GM23338 (cell line): ENCODE data around the gene RBP3. TPM values are rescaled to one million over a fixed set of nuclear protein-coding genes. Genes with fewer than 3 reads are reported as not detected.

Experiments used
- ATAC-seq: fragments of 200-7000 bp; cut with Tn5 transposase; 3 replicates; pipeline ENCODE4 v1.9.1; 2020
- DNase-seq: peaks from one replicate; pipeline ENCODE4 v3.0.0-alpha.2; 2015; ENCODE audit warnings: low spot score
- H2AFZ ChIP-seq: fragments of 200-600 bp; sonication (generic); 2 replicates; pipeline ENCODE4 v1.8.0; 2016; ENCODE audit warnings: antibody characterized with exemption, mild to moderate bottlenecking, moderate library complexity
- H3F3A ChIP-seq: fragments of 200-600 bp; sonication (generic); replicated peaks from 2 replicates; pipeline ENCODE4 v1.8.0; 2017; ENCODE audit warnings: antibody characterized with exemption, mixed run types, low read depth
- H3K27ac ChIP-seq: fragments of 200-600 bp; sonication (generic); 2 replicates; pipeline ENCODE4 v1.6.1; 2016; ENCODE audit warnings: low read depth
- H3K27me3 ChIP-seq: fragments of 200-600 bp; sonication (generic); 2 replicates; pipeline ENCODE4 v1.8.0; 2016; ENCODE audit warnings: mild to moderate bottlenecking, mixed run types, moderate library complexity; ENCODE audit not compliant: insufficient read depth
- H3K36me3 ChIP-seq: fragments of 200-600 bp; sonication (generic); 2 replicates; pipeline ENCODE4 v1.8.0; 2016; ENCODE audit warnings: mild to moderate bottlenecking; ENCODE audit not compliant: insufficient read depth
- H3K4me1 ChIP-seq: fragments of 200-600 bp; sonication (generic); 2 replicates; pipeline ENCODE4 v1.8.0; 2016; ENCODE audit warnings: mild to moderate bottlenecking, moderate library complexity; ENCODE audit not compliant: insufficient read depth
- H3K4me2 ChIP-seq: fragments of 200-600 bp; sonication (generic); 2 replicates; pipeline ENCODE4 v1.7.1; 2017; ENCODE audit warnings: mixed run types
- H3K4me3 ChIP-seq: fragments of 200-600 bp; sonication (generic); 2 replicates; pipeline ENCODE4 v1.6.1; 2016; ENCODE audit warnings: mixed run types
- H3K79me2 ChIP-seq: fragments of 200-600 bp; sonication (generic); replicated peaks from 2 replicates; pipeline ENCODE4 v1.8.0; 2017; ENCODE audit warnings: mild to moderate bottlenecking; ENCODE audit not compliant: insufficient read depth
- H3K9me2 ChIP-seq: fragments of 200-600 bp; sonication (generic); 2 replicates; pipeline ENCODE4 v1.8.0; 2017; ENCODE audit not compliant: insufficient read depth
- H4K20me1 ChIP-seq: fragments of 200-600 bp; sonication (generic); replicated peaks from 2 replicates; pipeline ENCODE4 v1.8.0; 2017; ENCODE audit warnings: mild to moderate bottlenecking; ENCODE audit not compliant: insufficient read depth
- H3K27ac Mint-ChIP-seq: 2 replicates; pipeline ENCODE4 v1.8.0; 2020; ENCODE audit warnings: inconsistent platforms, mild to moderate bottlenecking, moderate library complexity, mixed read lengths
- H3K27me3 Mint-ChIP-seq: 3 replicates; pipeline ENCODE4 v1.8.0; 2022; ENCODE audit warnings: low read depth, mild to moderate bottlenecking, moderate library complexity, mixed read lengths, inconsistent platforms; ENCODE audit not compliant: insufficient read depth, poor library complexity
- H3K36me3 Mint-ChIP-seq: 3 replicates; pipeline ENCODE4 v1.8.0; 2021; ENCODE audit warnings: low read depth, mild to moderate bottlenecking, inconsistent platforms, moderate library complexity, mixed read lengths
- H3K4me1 Mint-ChIP-seq: 3 replicates; pipeline ENCODE4 v1.8.0; 2020; ENCODE audit warnings: mild to moderate bottlenecking, inconsistent platforms, mixed read lengths
- H3K4me3 Mint-ChIP-seq: 3 replicates; pipeline ENCODE4 v1.8.0; 2021; ENCODE audit warnings: moderate library complexity, mild to moderate bottlenecking, inconsistent platforms, mixed read lengths
- H3K9me3 Mint-ChIP-seq: 3 replicates; pipeline ENCODE4 v1.8.0; 2020; ENCODE audit warnings: moderate library complexity, mild to moderate bottlenecking, inconsistent platforms, mixed read lengths
- CREB1 ChIP-seq: fragments of 250-450 bp; sonication (Bioruptor Pico); IDR thresholded peaks from 2 replicates; pipeline ENCODE4 v1.5.0; 2020; ENCODE audit warnings: low read depth, mild to moderate bottlenecking, moderate library complexity
- EZH2 ChIP-seq: fragments of 200-600 bp; sonication (generic); IDR thresholded peaks from one replicate; pipeline ENCODE4 v1.8.0; 2017; ENCODE audit warnings: antibody characterized with exemption, mild to moderate bottlenecking, low read depth; ENCODE audit not compliant: unreplicated experiment
- EZH2phosphoT487 ChIP-seq: fragments of 200-600 bp; sonication (generic); IDR thresholded peaks from one replicate; pipeline ENCODE4 v1.8.1; 2018; ENCODE audit warnings: antibody characterized with exemption; ENCODE audit not compliant: unreplicated experiment
- NANOG ChIP-seq: IDR thresholded peaks from 2 replicates; pipeline ENCODE4 v1.6.1; 2016; ENCODE audit warnings: antibody characterized with exemption, borderline replicate concordance
- ZNF114 ChIP-seq: fragments of 250-450 bp; sonication (Bioruptor Pico); IDR thresholded peaks from 2 replicates; pipeline ENCODE4 v1.5.0; 2020; ENCODE audit warnings: mild to moderate bottlenecking, moderate library complexity
- ZNF331 ChIP-seq: fragments of 250-450 bp; sonication (Bioruptor Pico); IDR thresholded peaks from 2 replicates; pipeline ENCODE4 v1.5.0; 2020; ENCODE audit warnings: low read depth, mild to moderate bottlenecking, moderate library complexity
- polyA plus RNA-seq: library from polyadenylated mRNA; unstranded; fragments of >200 nt; fragmentation: Nextera tagmentation; extraction: Ambion mirVana; gene quantifications from 2 replicates; pipeline ENCODE4 v1.2.1, GENCODE V29; 2016
- total RNA-seq: library from RNA; depleted of rRNA; stranded (reverse); fragments of >200 nt; shearing (Covaris generic); gene quantifications from 2 replicates; pipeline ENCODE4 v1.2.3, GENCODE V29; 2014
- TF ChIP-seq, protein P1 (sequence below): IDR thresholded peaks from one replicate; pipeline ENCODE4 v1.6.1; 2018; ENCODE audit warnings: antibody characterized with exemption; ENCODE audit not compliant: unreplicated experiment
- TF ChIP-seq, protein P2 (sequence below): IDR thresholded peaks from 2 replicates; pipeline ENCODE4 v1.6.1; 2016; ENCODE audit warnings: antibody characterized with exemption
- TF ChIP-seq, protein P3 (sequence below), 2 experiments: fragments of 200-600 bp in 1 of 2; sonication (generic) in 1 of 2; conservative IDR thresholded peaks; 2 replicates each; pipeline versions ENCODE4 v1.5.1 to v1.6.1; 2016 to 2017; ENCODE audit warnings: antibody characterized with exemption in 2 of 2, low read depth in 2 of 2, mild to moderate bottlenecking in 2 of 2, moderate library complexity in 1 of 2
- TF ChIP-seq, protein P4 (sequence below): fragments of 250-450 bp; sonication (Bioruptor Pico); IDR thresholded peaks from 2 replicates; pipeline ENCODE4 v1.5.0; 2020; ENCODE audit warnings: mild to moderate bottlenecking, moderate library complexity

The RBP3 gene
- total and polyA plus RNA-seq, 2 experiments from 2014 or later = not detected

DNA sequence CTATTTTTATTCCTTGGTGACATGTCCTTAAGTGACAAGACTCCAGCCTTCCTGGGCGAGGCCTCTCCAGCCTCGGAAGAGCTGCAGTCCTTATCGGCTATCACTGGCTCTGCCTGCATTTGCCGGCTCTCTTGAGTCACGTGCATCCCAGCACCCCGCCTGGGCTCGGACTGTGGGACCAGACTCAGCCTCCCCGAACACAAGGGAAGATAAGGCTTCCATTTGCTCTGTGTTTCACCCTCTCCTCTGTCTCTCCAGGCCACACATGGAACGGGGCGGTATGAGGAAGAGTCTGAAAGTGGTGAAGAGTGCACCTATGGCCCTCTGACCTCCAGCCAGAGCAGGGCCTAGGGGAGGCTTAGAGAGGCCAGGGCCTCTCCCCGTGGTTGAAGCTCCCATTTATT, 21.2 kb upstream of the RBP3 start:
- DNase-seq (no peak), ATAC-seq (no peak)
- no peak for TF ChIP-seq EZH2phosphoT487
- no peak for TF ChIP-seq EZH2
- no peak for TF ChIP-seq NANOG
- TF ChIP-seq, protein P1, sequence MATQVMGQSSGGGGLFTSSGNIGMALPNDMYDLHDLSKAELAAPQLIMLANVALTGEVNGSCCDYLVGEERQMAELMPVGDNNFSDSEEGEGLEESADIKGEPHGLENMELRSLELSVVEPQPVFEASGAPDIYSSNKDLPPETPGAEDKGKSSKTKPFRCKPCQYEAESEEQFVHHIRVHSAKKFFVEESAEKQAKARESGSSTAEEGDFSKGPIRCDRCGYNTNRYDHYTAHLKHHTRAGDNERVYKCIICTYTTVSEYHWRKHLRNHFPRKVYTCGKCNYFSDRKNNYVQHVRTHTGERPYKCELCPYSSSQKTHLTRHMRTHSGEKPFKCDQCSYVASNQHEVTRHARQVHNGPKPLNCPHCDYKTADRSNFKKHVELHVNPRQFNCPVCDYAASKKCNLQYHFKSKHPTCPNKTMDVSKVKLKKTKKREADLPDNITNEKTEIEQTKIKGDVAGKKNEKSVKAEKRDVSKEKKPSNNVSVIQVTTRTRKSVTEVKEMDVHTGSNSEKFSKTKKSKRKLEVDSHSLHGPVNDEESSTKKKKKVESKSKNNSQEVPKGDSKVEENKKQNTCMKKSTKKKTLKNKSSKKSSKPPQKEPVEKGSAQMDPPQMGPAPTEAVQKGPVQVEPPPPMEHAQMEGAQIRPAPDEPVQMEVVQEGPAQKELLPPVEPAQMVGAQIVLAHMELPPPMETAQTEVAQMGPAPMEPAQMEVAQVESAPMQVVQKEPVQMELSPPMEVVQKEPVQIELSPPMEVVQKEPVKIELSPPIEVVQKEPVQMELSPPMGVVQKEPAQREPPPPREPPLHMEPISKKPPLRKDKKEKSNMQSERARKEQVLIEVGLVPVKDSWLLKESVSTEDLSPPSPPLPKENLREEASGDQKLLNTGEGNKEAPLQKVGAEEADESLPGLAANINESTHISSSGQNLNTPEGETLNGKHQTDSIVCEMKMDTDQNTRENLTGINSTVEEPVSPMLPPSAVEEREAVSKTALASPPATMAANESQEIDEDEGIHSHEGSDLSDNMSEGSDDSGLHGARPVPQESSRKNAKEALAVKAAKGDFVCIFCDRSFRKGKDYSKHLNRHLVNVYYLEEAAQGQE = no peak
- TF ChIP-seq CREB1 (CRISPR knock-in tag) = no peak
- no peak for TF ChIP-seq ZNF331 (CRISPR knock-in tag)
- no peak overlapping the region for H2AFZ ChIP-seq
- peaks cover 1% of the 10 kb centered on the region for H3K27me3 Mint-ChIP-seq
- no peaks in the 10 kb centered on the region; the same call in 1 of the 3 replicates for H3K4me1 Mint-ChIP-seq
- no peaks in the 10 kb centered on the region for H3K36me3 Mint-ChIP-seq
- H3F3A ChIP-seq = no peaks in the 10 kb centered on the region
- H3K4me3 ChIP-seq = no peak overlapping the region
- no peak overlapping the region for H3K27ac ChIP-seq
- no peak overlapping the region for H3K4me2 ChIP-seq
- no peaks in the 10 kb centered on the region for H3K9me3 Mint-ChIP-seq
- H3K27me3 ChIP-seq = no peaks in the 10 kb centered on the region
- no peaks in the 10 kb centered on the region for H3K36me3 ChIP-seq
- no peaks in the 10 kb centered on the region for H3K79me2 ChIP-seq
- no peak overlapping the region for H3K27ac Mint-ChIP-seq
- no peaks in the 10 kb centered on the region for H3K4me1 ChIP-seq
- H4K20me1 ChIP-seq = no peaks in the 10 kb centered on the region
- no peaks in the 10 kb centered on the region for H3K9me2 ChIP-seq
- no peak overlapping the region for H3K4me3 Mint-ChIP-seq

DNA sequence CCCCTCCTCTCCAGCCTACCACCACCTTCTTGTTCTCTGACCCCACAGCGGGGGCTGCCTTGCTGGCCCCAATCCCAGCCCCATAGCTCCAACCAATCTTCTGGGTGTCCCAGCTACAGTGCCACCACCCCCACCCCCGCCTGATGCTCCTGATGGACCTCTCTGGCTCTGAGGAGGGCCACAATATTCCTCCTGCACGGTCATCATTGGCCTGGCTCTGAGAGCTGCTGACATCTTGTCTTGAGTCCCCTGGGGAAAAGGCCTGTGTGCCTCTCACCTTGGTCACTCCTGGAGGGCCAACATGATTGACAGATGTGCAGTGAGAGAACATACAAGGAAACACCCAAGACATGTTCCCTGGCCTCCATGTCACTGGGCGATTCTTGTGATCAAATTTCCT, 18.3 kb upstream of the RBP3 start:
- Mint-ChIP-seq H3K27me3 (peaks cover 1% of the 10 kb centered on the region), H3K9me3 (no peaks in the 10 kb centered on the region), H3K27ac (no peak overlapping the region), H3K4me3 (no peak overlapping the region), H3K4me1 (no peaks in the 10 kb centered on the region; the same call in 1 of the 3 replicates), H3K36me3 (no peaks in the 10 kb centered on the region)
- Histone ChIP-seq H3F3A (no peaks in the 10 kb centered on the region), H2AFZ (no peak overlapping the region), H4K20me1 (no peaks in the 10 kb centered on the region), H3K27ac (no peak overlapping the region), H3K9me2 (no peaks in the 10 kb centered on the region), H3K27me3 (no peaks in the 10 kb centered on the region), H3K4me3 (no peak overlapping the region), H3K79me2 (no peaks in the 10 kb centered on the region), H3K4me2 (no peak overlapping the region), H3K4me1 (no peaks in the 10 kb centered on the region), H3K36me3 (no peaks in the 10 kb centered on the region)
- no peak for DNase-seq
- ATAC-seq = no peak
- TF ChIP-seq ZNF114 (CRISPR knock-in tag) = no peak
- TF ChIP-seq, protein P2, sequence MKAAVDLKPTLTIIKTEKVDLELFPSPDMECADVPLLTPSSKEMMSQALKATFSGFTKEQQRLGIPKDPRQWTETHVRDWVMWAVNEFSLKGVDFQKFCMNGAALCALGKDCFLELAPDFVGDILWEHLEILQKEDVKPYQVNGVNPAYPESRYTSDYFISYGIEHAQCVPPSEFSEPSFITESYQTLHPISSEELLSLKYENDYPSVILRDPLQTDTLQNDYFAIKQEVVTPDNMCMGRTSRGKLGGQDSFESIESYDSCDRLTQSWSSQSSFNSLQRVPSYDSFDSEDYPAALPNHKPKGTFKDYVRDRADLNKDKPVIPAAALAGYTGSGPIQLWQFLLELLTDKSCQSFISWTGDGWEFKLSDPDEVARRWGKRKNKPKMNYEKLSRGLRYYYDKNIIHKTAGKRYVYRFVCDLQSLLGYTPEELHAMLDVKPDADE = no peak
- TF ChIP-seq, protein P3, sequence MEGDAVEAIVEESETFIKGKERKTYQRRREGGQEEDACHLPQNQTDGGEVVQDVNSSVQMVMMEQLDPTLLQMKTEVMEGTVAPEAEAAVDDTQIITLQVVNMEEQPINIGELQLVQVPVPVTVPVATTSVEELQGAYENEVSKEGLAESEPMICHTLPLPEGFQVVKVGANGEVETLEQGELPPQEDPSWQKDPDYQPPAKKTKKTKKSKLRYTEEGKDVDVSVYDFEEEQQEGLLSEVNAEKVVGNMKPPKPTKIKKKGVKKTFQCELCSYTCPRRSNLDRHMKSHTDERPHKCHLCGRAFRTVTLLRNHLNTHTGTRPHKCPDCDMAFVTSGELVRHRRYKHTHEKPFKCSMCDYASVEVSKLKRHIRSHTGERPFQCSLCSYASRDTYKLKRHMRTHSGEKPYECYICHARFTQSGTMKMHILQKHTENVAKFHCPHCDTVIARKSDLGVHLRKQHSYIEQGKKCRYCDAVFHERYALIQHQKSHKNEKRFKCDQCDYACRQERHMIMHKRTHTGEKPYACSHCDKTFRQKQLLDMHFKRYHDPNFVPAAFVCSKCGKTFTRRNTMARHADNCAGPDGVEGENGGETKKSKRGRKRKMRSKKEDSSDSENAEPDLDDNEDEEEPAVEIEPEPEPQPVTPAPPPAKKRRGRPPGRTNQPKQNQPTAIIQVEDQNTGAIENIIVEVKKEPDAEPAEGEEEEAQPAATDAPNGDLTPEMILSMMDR (conservative IDR thresholded peaks at IDR 0.05; ENCODE audit: low read depth in 2 of 2) = no peak
- TF ChIP-seq ZNF331 (CRISPR knock-in tag) = no peak
- TF ChIP-seq CREB1 (CRISPR knock-in tag) = no peak
- TF ChIP-seq, protein P4, sequence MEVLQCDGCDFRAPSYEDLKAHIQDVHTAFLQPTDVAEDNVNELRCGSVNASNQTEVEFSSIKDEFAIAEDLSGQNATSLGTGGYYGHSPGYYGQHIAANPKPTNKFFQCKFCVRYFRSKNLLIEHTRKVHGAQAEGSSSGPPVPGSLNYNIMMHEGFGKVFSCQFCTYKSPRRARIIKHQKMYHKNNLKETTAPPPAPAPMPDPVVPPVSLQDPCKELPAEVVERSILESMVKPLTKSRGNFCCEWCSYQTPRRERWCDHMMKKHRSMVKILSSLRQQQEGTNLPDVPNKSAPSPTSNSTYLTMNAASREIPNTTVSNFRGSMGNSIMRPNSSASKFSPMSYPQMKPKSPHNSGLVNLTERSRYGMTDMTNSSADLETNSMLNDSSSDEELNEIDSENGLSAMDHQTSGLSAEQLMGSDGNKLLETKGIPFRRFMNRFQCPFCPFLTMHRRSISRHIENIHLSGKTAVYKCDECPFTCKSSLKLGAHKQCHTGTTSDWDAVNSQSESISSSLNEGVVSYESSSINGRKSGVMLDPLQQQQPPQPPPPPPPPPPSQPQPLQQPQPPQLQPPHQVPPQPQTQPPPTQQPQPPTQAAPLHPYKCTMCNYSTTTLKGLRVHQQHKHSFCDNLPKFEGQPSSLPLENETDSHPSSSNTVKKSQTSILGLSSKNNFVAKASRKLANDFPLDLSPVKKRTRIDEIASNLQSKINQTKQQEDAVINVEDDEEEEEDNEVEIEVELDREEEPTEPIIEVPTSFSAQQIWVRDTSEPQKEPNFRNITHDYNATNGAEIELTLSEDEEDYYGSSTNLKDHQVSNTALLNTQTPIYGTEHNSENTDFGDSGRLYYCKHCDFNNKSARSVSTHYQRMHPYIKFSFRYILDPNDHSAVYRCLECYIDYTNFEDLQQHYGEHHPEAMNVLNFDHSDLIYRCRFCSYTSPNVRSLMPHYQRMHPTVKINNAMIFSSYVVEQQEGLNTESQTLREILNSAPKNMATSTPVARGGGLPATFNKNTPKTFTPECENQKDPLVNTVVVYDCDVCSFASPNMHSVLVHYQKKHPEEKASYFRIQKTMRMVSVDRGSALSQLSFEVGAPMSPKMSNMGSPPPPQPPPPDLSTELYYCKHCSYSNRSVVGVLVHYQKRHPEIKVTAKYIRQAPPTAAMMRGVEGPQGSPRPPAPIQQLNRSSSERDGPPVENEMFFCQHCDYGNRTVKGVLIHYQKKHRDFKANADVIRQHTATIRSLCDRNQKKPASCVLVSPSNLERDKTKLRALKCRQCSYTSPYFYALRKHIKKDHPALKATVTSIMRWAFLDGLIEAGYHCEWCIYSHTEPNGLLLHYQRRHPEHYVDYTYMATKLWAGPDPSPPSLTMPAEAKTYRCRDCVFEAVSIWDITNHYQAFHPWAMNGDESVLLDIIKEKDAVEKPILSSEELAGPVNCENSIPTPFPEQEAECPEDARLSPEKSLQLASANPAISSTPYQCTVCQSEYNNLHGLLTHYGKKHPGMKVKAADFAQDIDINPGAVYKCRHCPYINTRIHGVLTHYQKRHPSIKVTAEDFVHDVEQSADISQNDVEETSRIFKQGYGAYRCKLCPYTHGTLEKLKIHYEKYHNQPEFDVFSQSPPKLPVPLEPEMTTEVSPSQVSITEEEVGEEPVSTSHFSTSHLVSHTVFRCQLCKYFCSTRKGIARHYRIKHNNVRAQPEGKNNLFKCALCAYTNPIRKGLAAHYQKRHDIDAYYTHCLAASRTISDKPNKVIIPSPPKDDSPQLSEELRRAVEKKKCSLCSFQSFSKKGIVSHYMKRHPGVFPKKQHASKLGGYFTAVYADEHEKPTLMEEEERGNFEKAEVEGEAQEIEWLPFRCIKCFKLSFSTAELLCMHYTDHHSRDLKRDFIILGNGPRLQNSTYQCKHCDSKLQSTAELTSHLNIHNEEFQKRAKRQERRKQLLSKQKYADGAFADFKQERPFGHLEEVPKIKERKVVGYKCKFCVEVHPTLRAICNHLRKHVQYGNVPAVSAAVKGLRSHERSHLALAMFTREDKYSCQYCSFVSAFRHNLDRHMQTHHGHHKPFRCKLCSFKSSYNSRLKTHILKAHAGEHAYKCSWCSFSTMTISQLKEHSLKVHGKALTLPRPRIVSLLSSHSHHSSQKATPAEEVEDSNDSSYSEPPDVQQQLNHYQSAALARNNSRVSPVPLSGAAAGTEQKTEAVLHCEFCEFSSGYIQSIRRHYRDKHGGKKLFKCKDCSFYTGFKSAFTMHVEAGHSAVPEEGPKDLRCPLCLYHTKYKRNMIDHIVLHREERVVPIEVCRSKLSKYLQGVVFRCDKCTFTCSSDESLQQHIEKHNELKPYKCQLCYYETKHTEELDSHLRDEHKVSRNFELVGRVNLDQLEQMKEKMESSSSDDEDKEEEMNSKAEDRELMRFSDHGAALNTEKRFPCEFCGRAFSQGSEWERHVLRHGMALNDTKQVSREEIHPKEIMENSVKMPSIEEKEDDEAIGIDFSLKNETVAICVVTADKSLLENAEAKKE (CRISPR knock-in tag) = no peak
